RWPE1 (cell line): Measurements from ENCODE around the gene BTBD9.

Experiments
- CTCF ChIA-PET: fragments of 350-600 bp; sonication (Branson Sonifier 250); formaldehyde crosslinking; extraction: SDS; loops from one replicate; lab custom pipeline; 2021; lab: Yijun Ruan, JAX
- POLR2A ChIA-PET: fragments of 400-600 bp; formaldehyde crosslinking; extraction: SDS; loops from one replicate; lab custom pipeline; 2020; ENCODE audit warnings: antibody characterized with exemption; ENCODE audit not compliant: low non-redundant PET; lab: Yijun Ruan, JAX
- DNase-seq: peaks from one replicate; pipeline ENCODE4 v3.0.0; 2012; ENCODE audit warnings: low spot score
- H3K27ac ChIP-seq: fragments of 450-650 bp; 2 replicates; pipeline ENCODE4 v1.5.1; 2017
- TF ChIP-seq, protein P1 (sequence below): fragments of 450-650 bp; conservative IDR thresholded peaks from 2 replicates; pipeline ENCODE4 v1.5.1; 2017; ENCODE audit warnings: low read depth, mild to moderate bottlenecking

Gene BTBD9

DNA sequence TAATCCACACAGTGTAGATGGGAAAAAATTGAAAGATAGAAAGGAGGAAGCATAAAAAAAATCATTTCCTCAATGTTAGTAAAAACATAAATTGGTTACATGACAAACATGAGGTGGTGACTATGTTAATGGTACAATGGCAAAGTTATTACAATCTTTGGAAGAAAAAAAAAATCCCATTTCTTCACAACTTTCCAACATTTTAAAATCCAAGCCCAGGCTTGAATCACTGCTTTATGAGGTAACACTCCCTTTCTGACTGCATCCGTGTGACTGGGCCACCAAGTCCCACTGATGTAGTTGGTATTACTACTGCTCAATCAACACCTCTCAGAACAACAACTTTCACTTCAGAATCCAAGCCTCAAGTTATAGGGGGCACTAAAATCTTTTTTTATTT, 160.4 kb downstream of the BTBD9 start:
- TF ChIP-seq, protein P1, sequence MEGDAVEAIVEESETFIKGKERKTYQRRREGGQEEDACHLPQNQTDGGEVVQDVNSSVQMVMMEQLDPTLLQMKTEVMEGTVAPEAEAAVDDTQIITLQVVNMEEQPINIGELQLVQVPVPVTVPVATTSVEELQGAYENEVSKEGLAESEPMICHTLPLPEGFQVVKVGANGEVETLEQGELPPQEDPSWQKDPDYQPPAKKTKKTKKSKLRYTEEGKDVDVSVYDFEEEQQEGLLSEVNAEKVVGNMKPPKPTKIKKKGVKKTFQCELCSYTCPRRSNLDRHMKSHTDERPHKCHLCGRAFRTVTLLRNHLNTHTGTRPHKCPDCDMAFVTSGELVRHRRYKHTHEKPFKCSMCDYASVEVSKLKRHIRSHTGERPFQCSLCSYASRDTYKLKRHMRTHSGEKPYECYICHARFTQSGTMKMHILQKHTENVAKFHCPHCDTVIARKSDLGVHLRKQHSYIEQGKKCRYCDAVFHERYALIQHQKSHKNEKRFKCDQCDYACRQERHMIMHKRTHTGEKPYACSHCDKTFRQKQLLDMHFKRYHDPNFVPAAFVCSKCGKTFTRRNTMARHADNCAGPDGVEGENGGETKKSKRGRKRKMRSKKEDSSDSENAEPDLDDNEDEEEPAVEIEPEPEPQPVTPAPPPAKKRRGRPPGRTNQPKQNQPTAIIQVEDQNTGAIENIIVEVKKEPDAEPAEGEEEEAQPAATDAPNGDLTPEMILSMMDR: no peak
- H3K27ac ChIP-seq: no peak overlapping the region
- POLR2A ChIA-PET: no interaction called here
- DNase-seq: no peak
- CTCF ChIA-PET: interaction anchor here (0.6 kb wide), 1 partner anchor 355 kb away, joined by 4 read pairs; no protein-coding TSS in a partner anchor

DNA sequence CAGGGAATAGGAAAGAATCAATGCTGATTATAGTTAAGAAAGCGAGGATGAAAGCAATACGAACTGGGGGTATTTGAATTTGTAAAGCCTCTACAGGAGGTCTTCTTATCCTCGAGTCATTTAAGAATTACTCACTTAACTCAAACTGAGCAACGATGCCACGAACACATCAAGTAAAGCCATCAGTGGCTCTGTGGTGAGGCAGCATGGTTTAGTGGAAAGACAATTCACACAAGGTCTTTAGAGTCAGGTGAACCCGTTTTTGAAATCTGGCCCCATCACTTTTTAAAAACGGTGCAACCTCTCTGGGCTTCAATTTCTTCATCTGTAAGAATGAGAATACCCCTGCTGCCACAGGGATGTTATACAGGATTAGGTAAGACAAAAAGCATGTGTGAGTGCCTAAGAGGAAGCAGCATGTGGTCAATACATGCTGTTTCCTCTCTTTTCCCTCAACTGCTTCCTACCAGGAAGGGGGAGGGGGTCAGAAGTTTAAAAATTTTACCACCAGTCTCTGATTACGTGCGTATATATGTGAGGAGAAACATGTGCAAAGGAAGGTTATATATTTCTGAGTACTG, 162.0 kb downstream of the BTBD9 start:
- TF ChIP-seq, protein P1: no peak
- no peak for DNase-seq
- ChIA-PET POLR2A (no interaction called here), CTCF (no interaction called here)
- H3K27ac ChIP-seq: no peak overlapping the region

GRCh38 chr6:38476888-38477287, 162.8 kb downstream of the BTBD9 start:
- no peak overlapping the region for H3K27ac ChIP-seq
- CTCF ChIA-PET: no interaction called here
- POLR2A ChIA-PET: no interaction called here
- DNase-seq: no peak
- TF ChIP-seq, protein P1: no peak

DNA sequence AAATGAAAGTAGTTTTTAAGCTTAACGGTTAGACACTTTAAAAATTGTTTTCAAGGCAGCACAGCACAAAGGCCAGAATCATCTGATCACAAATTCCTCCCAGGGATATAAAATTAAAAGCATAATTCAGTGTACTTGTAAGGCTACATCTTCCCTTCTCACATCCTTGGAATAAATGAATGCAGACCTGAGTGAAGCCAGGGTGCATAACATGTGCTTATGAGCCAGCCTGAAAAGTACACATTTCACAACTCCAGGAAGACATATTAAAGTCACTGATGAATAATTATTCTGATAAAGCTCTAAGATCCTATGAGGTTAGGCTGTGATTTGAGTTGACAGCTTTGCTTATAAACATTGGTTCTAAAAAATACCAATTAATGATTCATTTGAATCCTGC, 163.6 kb downstream of the BTBD9 start:
- H3K27ac ChIP-seq: no peak overlapping the region
- ChIA-PET CTCF (no interaction called here), POLR2A (no interaction called here)
- TF ChIP-seq, protein P1: no peak
- DNase-seq: no peak

- H3K27ac ChIP-seq: no peak overlapping the region
- TF ChIP-seq, protein P1: no peak
- ChIA-PET POLR2A (no interaction called here), CTCF (no interaction called here)
- no peak for DNase-seq
Observed at GRCh38 chr6:38470548-38470947, 169.2 kb downstream of the BTBD9 start.

GRCh38 chr6:38467566-38467965, 172.2 kb downstream of the BTBD9 start:
- TF ChIP-seq, protein P1: no peak
- POLR2A ChIA-PET: no interaction called here
- DNase-seq: no peak
- CTCF ChIA-PET: interaction anchor here (1.1 kb wide), 1 partner anchor 15 kb away, joined by 4 read pairs; no protein-coding TSS in a partner anchor
- H3K27ac ChIP-seq: no peak overlapping the region
